ENCODE data around the gene FAM228A.

FAM228A gene

DNA sequence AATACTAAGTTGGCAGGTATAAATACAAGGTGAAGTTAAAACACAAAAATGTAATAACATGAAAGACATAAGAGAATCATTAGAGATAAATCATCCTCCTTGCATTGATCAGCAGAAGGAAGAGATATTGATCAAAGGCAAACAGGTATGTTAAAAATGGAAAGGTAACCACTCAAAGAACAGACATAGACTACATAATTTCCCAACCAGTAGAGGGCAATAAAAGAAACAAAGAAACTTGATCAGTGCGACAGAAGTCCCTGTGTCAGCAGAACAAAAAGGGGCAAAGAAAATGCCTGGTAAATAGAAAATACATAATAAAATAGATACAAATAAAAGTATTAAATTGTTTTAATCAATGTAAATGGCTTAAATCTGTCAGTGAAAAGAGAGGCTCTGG lies 53.6 kb downstream of the FAM228A start:
- ChIA-PET POLR2A (no interaction called here), CTCF (interaction anchor here (0.6 kb wide), 1 partner anchor 848 kb away, joined by 3 read pairs; no protein-coding TSS in a partner anchor)
- DNase-seq (ENCODE audit: extremely low spot score), result no peak
- TF ChIP-seq SP1 (IDR thresholded peaks at IDR 0.05) (no peak), HDGF (IDR thresholded peaks at IDR 0.05; ENCODE audit: borderline replicate concordance) (no peak), TARDBP (IDR thresholded peaks at IDR 0.05) (no peak), CTBP1 (IDR thresholded peaks at IDR 0.05; ENCODE audit: borderline replicate concordance) (no peak), BHLHE40 (IDR thresholded peaks at IDR 0.05; ENCODE audit: borderline replicate concordance) (no peak), ELF4 (IDR thresholded peaks at IDR 0.05) (no peak), LEF1 (IDR thresholded peaks at IDR 0.05; ENCODE audit: borderline replicate concordance) (no peak), FOXM1 (IDR thresholded peaks at IDR 0.05; ENCODE audit: borderline replicate concordance) (no peak), NFRKB (IDR thresholded peaks at IDR 0.05) (no peak), ZNF384 (IDR thresholded peaks at IDR 0.05) (no peak), SUZ12 (IDR thresholded peaks at IDR 0.05) (no peak), FOXA1 (IDR thresholded peaks at IDR 0.05) (no peak), FOXK2 (IDR thresholded peaks at IDR 0.05) (no peak)
- TF ChIP-seq, protein P1, sequence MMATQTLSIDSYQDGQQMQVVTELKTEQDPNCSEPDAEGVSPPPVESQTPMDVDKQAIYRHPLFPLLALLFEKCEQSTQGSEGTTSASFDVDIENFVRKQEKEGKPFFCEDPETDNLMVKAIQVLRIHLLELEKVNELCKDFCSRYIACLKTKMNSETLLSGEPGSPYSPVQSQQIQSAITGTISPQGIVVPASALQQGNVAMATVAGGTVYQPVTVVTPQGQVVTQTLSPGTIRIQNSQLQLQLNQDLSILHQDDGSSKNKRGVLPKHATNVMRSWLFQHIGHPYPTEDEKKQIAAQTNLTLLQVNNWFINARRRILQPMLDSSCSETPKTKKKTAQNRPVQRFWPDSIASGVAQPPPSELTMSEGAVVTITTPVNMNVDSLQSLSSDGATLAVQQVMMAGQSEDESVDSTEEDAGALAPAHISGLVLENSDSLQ (IDR thresholded peaks at IDR 0.05), result no peak

DNA sequence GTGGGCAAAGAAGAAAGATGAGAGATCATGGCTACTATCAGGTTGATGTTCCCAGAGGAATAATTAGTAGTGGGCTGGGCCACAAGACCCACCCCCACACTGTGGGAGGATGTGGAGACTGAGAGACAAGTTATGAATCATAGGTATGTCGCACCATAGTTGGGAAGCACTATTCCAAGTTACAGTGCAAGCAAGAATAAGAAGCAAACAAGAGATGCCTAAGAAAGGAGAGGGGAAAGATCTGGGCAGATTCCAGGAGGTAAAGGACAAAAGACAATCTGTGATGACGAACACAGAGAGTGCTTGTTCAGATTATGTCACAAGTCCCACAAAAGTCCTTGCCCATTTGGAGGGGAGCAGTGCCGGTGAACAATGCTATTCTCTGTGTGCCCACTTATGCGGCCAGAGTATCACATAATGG lies 56.6 kb downstream of the FAM228A start:
- no peak for TF ChIP-seq ARNT (IDR thresholded peaks at IDR 0.05)
- no peak for TF ChIP-seq BHLHE40 (IDR thresholded peaks at IDR 0.05; ENCODE audit: borderline replicate concordance)
- no peak for TF ChIP-seq NFRKB (IDR thresholded peaks at IDR 0.05)
- TF ChIP-seq HDGF (IDR thresholded peaks at IDR 0.05; ENCODE audit: borderline replicate concordance), result no peak
- no peak for TF ChIP-seq SUZ12 (IDR thresholded peaks at IDR 0.05)
- no peak for TF ChIP-seq FOXK2 (IDR thresholded peaks at IDR 0.05)
- TF ChIP-seq CTBP1 (IDR thresholded peaks at IDR 0.05; ENCODE audit: borderline replicate concordance), result no peak
- TF ChIP-seq FOXM1 (IDR thresholded peaks at IDR 0.05; ENCODE audit: borderline replicate concordance), result no peak
- no peak for TF ChIP-seq L3MBTL2 (conservative IDR thresholded peaks at IDR 0.05)
- no peak for TF ChIP-seq FOXA1 (IDR thresholded peaks at IDR 0.05)
- TF ChIP-seq, protein P1 (IDR thresholded peaks at IDR 0.05), result no peak
- TF ChIP-seq SP1 (IDR thresholded peaks at IDR 0.05), result no peak
- no peak for TF ChIP-seq LEF1 (IDR thresholded peaks at IDR 0.05; ENCODE audit: borderline replicate concordance)
- no peak for DNase-seq (ENCODE audit: extremely low spot score)
- POLR2A ChIA-PET, result no interaction called here
- CTCF ChIA-PET, result no interaction called here

DNA sequence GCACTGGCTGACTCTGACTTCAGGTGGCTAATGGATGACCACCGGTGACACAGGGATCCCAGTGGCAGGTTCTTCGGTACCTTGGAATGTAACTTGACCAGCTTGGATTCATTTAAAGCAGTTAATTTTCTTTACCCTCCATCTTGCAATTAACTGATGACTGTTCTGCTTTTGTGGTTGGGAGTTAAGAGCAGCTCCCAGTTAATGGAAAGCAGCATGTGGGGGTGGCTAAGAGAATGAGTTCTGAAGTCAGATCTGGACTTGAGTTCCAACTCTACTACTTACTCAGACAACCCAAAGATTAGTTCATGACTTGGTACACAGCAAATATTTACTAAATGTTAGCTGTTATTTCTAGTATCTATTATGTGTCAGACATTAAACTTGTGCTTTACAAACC lies 58.5 kb downstream of the FAM228A start:
- TF ChIP-seq FOXK2 (IDR thresholded peaks at IDR 0.05) (no peak), ARNT (IDR thresholded peaks at IDR 0.05) (no peak), ZNF384 (IDR thresholded peaks at IDR 0.05) (no peak), CTBP1 (IDR thresholded peaks at IDR 0.05; ENCODE audit: borderline replicate concordance) (no peak)
- TF ChIP-seq, protein P1 (IDR thresholded peaks at IDR 0.05), result no peak
- ChIA-PET POLR2A (no interaction called here), CTCF (no interaction called here)
- no peak for DNase-seq (ENCODE audit: extremely low spot score)

DNA sequence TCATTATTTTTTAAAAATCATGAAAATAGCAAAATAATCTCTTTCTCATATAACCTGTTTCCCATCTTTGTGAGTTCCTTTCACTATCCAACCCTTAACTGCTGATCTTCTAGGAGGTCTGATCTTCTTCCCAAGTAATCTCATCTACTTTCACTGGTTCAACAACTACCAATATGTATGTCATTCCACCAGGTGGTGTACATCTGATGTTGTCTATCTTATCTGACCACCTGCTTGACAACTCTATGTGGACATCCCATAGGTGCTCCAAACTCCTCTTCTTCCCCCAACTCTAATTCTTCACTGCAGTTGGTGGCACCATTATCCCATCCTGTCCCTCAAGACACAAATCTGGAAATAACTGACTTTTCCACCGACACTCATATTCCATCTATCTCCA lies 62.5 kb downstream of the FAM228A start:
- CTCF ChIA-PET, result no interaction called here
- TF ChIP-seq FOXK2 (IDR thresholded peaks at IDR 0.05), result no peak
- no peak for TF ChIP-seq ZNF384 (IDR thresholded peaks at IDR 0.05)
- TF ChIP-seq HDGF (IDR thresholded peaks at IDR 0.05; ENCODE audit: borderline replicate concordance), result no peak
- TF ChIP-seq, protein P1 (IDR thresholded peaks at IDR 0.05), result no peak
- TF ChIP-seq FOXM1 (IDR thresholded peaks at IDR 0.05; ENCODE audit: borderline replicate concordance), result no peak
- no peak for TF ChIP-seq CTBP1 (IDR thresholded peaks at IDR 0.05; ENCODE audit: borderline replicate concordance)
- TF ChIP-seq ARNT (IDR thresholded peaks at IDR 0.05), result no peak
- TF ChIP-seq BHLHE40 (IDR thresholded peaks at IDR 0.05; ENCODE audit: borderline replicate concordance), result no peak
- no peak for TF ChIP-seq FOXA1 (IDR thresholded peaks at IDR 0.05)
- TF ChIP-seq L3MBTL2 (conservative IDR thresholded peaks at IDR 0.05), result no peak
- no peak for TF ChIP-seq SP1 (IDR thresholded peaks at IDR 0.05)
- TF ChIP-seq TARDBP (IDR thresholded peaks at IDR 0.05), result no peak
- no peak for TF ChIP-seq ELF4 (IDR thresholded peaks at IDR 0.05)
- TF ChIP-seq LEF1 (IDR thresholded peaks at IDR 0.05; ENCODE audit: borderline replicate concordance), result no peak
- TF ChIP-seq NFRKB (IDR thresholded peaks at IDR 0.05), result no peak
- POLR2A ChIA-PET, result no interaction called here
- no peak for DNase-seq (ENCODE audit: extremely low spot score)

DNA sequence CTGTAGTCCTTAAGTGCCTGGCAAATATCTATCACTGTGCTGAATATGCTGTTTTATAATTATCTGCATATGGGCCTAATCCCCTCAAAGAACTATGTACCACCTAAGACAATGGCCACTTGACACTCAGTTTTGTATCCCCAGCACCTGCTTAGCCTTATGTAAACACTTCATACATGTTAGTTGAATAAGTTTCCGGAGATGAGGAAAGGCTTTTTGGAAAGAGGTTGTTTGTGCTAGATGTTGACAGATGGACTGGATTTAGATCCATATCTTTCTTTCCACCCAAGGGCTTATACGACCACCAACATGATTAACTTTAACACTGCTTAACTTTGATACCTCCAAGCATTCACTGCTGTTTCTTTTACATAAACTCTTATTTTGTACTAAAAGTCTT lies 63.3 kb downstream of the FAM228A start:
- TF ChIP-seq SUZ12 (IDR thresholded peaks at IDR 0.05) (no peak), ARNT (IDR thresholded peaks at IDR 0.05) (no peak), FOXA1 (IDR thresholded peaks at IDR 0.05) (no peak), NFRKB (IDR thresholded peaks at IDR 0.05) (no peak), LEF1 (IDR thresholded peaks at IDR 0.05; ENCODE audit: borderline replicate concordance) (no peak), TARDBP (IDR thresholded peaks at IDR 0.05) (no peak), FOXM1 (IDR thresholded peaks at IDR 0.05; ENCODE audit: borderline replicate concordance) (no peak)
- TF ChIP-seq, protein P1 (IDR thresholded peaks at IDR 0.05), result no peak
- ChIA-PET CTCF (no interaction called here), POLR2A (no interaction called here)
- no peak for DNase-seq (ENCODE audit: extremely low spot score)
